ENCODE measurements around the gene BCKDK.

Gene BCKDK

GRCh38 chr16:31073142-31073969 lies 34.8 kb upstream of the BCKDK start (continued):
- TF ChIP-seq ZNF692 (tag by site-specific recombination; IDR thresholded peaks at IDR 0.05) (peak; percentile 81), ZNF747 (tag by site-specific recombination; IDR thresholded peaks at IDR 0.05) (no peak), ZIC2 (tag by site-specific recombination; IDR thresholded peaks at IDR 0.05) (peak; percentile 86), ZNF488 (tag by site-specific recombination; IDR thresholded peaks at IDR 0.05) (no peak), BCL11B (tag by site-specific recombination; IDR thresholded peaks at IDR 0.05; ENCODE audit: low read depth) (peak; percentile 46; the same call in 1 of the 2 replicates), ZNF354C (tag by site-specific recombination; IDR thresholded peaks at IDR 0.05; ENCODE audit: borderline replicate concordance, low read depth) (no peak), PRDM4 (tag by site-specific recombination; IDR thresholded peaks at IDR 0.05) (peak; percentile 76), ZNF274 (IDR thresholded peaks at IDR 0.05; ENCODE audit: low read length) (no peak), ZNF274 (tag by site-specific recombination; IDR thresholded peaks at IDR 0.05; ENCODE audit: borderline replicate concordance) (no peak), ZEB2 (tag by site-specific recombination; IDR thresholded peaks at IDR 0.05) (peak; percentile 72; the same call in 1 of the 2 replicates), YY1 (tag by site-specific recombination; IDR thresholded peaks at IDR 0.05) (peak; percentile 78), ZNF266 (tag by site-specific recombination; IDR thresholded peaks at IDR 0.05; ENCODE audit: low read depth) (no peak), ZBTB6 (tag by site-specific recombination; IDR thresholded peaks at IDR 0.05) (peak; percentile 50; the same call in 1 of the 2 replicates), ZNF24 (tag by site-specific recombination; IDR thresholded peaks at IDR 0.05) (peak; percentile 99), ELK4 (IDR thresholded peaks at IDR 0.05; ENCODE audit: borderline replicate concordance, low read depth, low read length) (no peak; the same call in 1 of the 2 replicates), ZNF335 (tag by site-specific recombination; conservative IDR thresholded peaks at IDR 0.05) (peak; percentile 88), ZNF302 (tag by site-specific recombination; IDR thresholded peaks at IDR 0.05; ENCODE audit: low read depth) (no peak), ZNF26 (tag by site-specific recombination; IDR thresholded peaks at IDR 0.05) (no peak), ZNF585B (tag by site-specific recombination; IDR thresholded peaks at IDR 0.05) (no peak), PRDM10 (tag by site-specific recombination; IDR thresholded peaks at IDR 0.05) (peak; percentile 84), PATZ1 (tag by site-specific recombination; IDR thresholded peaks at IDR 0.05) (peak; percentile 81), KLF9 (tag by site-specific recombination; IDR thresholded peaks at IDR 0.05; ENCODE audit: low read depth) (no peak)

Data from HEK293 (cell line).